GM19467 (cell line): Measurements from ENCODE around the gene CYP4F11.
"Not testable (repeated sequence)": the region's sequence is repeated elsewhere in the genome, so short reads cannot be mapped to it uniquely, and the experiment has no call there.

Experiments
- ATAC-seq: cut with Tn5 transposase; IDR thresholded peaks from one replicate; pipeline ENCODE4 v1.9.1; 2021; ENCODE audit warnings: mild to moderate bottlenecking, moderate library complexity; ENCODE audit not compliant: unreplicated experiment

The CYP4F11 gene

GRCh38 chr19:15885167-15885566 is 49.2 kb downstream of the CYP4F11 start:
- no peak for ATAC-seq

DNA sequence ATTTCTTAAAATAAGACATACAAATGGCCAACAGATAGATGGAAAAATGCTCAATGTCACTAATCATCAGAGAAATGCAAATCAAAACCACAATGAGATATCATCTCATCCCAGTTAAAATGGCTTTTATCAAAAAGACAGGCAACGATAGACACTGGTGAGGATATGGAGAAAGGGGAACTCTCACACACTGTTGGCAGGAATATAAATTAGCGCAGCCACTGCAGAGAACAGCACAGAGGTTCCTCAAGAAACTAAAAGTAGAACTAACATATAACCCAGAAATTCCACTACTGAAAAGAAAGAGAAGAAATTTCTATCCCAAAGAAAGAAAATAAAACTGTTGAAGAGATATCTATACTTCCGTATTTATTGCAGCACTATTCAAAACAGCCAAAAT is 51.0 kb downstream of the CYP4F11 start:
- ATAC-seq, result not testable (repeated sequence)

DNA sequence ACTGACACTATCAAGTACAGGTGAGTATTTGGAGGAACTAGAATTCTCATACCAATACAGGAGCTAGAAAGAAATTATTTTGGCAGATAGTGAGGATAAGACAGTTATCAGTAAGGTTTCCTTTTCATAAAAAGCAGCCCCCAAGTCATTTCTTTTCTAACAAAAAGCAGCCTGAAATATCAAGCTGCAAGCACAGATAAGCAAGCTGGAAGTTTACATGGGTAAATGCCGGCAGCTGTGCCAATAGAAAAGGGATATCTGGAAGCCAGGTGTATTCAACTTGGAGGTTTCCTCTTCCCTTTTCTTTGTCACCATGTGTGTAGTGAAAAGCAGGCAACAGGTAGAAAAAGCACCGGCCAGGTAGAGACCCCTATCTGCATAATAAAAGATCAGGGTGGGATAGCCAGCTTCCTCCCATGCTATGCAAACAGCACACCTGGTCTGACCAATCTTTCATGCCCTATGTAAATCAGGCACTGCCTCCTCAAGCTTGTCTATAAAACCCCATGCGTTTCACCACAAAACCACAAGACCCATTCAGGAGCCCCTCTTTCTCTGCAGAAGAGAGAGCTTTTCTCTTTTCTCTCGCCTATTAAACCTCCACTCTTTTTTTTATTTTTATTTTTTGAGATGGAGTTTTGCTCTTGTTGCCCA is 59.4 kb downstream of the CYP4F11 start:
- ATAC-seq, result no peak

- ATAC-seq, result not testable (repeated sequence)
These were observed 60.6 kb downstream of the CYP4F11 start for GRCh38 chr19:15873771-15874170.

DNA sequence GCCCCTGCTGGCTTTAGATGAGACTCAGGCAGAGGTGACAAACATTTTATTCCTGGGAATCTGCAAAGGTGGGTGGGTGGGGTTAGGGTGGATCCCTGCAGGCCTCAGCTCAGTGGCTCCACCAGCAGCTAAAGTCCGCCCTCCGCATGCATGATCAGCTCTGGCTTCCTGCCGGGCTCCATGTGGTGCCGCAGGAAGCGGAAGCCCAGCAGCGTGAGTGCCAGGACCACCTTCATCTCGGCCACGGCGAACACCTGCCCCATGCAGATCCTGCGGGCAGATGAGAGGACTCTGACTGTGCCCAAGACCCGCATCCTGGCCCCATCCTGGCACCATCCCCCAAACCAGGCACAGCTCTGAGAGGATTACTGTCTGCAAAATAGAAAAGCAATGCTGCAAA is 62.8 kb downstream of the CYP4F11 start:
- no peak for ATAC-seq

DNA sequence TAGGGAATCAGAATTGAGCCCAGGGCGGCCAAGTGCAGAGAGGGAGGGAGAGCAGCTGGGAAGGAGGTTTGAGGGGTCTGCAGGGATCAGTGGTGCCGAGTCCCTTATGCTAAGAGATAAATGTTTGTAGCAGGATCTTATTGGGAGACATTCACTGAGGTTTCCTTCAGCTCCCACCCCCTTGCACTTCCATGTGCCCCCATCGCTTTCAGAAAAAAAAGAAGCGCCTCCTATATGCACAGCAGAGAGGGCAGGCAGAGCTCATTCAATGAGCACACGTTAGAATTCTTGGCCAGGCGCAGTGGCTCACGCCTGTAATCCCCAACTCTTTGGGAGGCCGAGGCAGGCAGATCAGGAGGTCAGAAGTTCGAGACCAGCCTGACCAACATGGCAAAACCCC is 64.5 kb downstream of the CYP4F11 start:
- no peak for ATAC-seq

- ATAC-seq, result no peak
These were observed 65.2 kb downstream of the CYP4F11 start for GRCh38 chr19:15869109-15869555.

DNA sequence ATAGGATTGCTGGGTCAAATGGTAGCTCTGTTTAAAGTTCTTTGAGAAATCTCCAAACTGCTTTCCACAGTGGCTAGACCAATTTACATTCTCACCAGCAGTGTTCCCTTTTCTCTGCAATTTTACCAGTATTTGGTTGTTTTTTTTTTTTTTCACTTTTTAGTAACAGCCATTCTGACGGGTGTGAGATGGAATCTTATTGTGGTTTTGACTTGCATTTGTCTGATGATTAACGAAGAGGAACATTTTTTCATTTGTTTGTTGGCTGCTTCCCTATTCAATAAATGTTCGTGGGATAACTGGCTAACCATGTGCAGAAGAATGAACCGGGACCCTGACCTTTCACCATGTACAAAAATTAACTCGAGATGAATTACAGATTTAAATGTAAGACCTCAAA is 67.7 kb downstream of the CYP4F11 start:
- ATAC-seq, result no peak

GRCh38 chr19:15864824-15865223 is 69.5 kb downstream of the CYP4F11 start:
- ATAC-seq, result no peak

- ATAC-seq, result no peak
These were observed 71.1 kb downstream of the CYP4F11 start for GRCh38 chr19:15863272-15863671.

DNA sequence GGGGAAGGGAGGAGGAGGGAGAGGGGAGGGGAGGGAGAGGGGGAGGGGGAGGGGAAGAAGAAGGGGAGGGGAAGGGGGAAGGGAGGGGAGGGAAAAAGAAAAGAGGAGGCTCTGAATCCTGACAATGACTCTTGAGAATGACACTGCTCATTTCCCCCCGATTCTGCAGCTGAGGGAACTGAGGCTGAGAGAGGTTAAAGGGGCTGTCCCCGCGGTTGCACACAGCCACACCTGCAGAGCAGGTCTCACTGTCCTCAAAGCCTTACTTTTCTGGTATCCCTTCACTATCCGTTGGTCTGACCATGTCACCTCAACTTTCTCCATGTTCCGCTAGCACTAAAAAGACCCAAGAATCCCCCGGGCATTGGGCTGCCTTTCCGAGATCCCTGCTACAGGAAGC is 71.9 kb downstream of the CYP4F11 start:
- ATAC-seq, result no peak
